Measurements from ENCODE around the gene ZNF587B.
"Not testable (repeated sequence)": the region's sequence is repeated elsewhere in the genome, so short reads cannot be mapped to it uniquely, and the experiment has no call there.

The ZNF587B gene

DNA sequence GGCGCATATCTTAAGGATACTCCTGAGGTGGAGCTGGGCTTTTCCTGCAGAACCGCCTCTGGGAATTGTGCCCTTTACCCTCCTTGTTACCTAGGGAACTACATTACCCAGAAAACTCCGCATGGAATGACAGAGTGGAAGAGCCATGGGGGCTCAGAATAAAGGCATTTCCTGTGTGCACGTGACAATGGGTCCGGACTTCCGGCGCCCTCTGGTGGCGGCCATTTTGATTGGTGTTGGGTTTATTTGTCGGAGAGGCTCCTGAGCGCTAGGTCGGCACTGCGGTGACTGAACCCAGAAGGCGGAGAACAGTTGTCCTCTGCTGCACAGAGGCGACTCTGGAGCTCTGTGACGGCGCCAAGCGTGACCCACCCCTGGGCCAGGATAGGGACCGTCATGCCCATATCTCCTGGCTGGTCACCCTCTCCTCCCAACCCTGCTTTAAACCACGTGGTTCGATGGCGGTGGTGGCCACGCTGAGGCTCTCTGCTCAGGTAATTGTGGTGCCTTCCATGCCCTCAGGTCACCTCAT, at the start of gene ZNF587B:
Gene ZNF587B, plus strand, starts transcription at position 229 of the 532 bp plus-strand sequence. Its CDS starts 230 bp downstream, at position 459.
- peak; percentile 76 for DNase-seq (ENCODE audit: low spot score)

DNA sequence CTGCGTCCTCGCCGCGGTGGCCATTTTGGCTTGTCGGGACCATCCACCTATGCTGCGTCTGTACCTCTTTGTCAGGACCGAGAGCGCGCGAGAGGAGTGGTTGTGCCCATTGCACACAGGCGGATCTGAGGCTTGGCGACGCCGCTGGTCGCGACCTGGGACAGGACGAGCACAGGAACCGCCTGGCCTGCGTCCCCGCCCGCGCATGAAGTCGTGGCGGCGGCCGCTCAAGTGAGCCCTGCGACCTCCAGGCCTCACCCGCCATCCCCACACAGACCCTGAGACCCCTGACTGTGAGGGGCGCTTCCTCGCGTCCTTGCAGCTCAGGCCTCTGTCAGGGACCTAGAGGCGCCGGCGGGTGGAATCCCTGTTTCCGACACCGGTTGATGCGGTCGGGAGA, 43.8 kb upstream of the ZNF587B start:
- no peak for DNase-seq (ENCODE audit: low spot score)

DNA sequence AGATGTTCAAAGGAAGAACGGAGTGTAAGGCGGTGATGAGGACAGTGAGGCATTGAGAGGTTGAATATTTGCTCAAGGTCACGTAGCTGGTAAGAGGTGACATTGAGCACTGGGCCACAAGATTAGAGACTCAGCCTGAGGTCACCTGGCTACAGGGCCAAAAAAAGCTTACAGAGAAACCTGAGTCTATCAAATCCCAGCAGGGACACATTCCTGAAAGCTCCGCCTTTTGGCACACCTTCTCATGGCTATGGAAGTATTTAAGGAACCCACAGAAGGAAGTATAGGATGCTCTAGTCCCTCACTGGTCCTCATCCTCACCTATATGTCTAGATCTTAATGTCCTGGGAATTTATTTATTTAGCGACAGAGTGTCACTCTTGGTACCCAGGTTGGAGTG, 43.2 kb upstream of the ZNF587B start:
- DNase-seq (ENCODE audit: low spot score): no peak

DNA sequence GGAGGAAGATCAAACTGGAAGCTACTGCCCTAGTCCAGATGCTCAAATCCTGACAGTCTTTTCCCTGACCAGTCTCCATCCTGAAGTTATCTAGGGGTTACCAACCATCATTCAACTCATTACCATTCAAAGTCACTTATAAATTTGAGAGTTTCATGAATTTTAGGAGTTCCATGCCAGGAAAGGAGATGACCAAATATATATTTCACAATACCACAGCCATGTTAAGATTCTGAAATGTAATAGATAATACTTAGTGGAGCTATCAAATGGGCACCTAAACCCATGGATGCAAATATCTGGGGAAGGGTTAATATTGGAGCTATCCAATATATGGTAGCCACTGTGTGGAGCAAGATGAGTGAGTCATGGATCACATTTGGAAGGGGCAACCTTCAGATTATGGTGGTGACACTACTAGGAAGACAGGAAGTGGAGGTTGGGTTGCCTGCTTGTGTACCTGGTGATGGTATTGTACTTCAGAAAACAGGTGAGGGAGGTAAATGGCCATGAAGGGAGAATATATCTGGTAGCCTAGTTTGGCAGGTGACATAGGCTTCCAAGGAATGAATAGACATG, 41.9 kb upstream of the ZNF587B start:
- no peak for DNase-seq (ENCODE audit: low spot score)

DNA sequence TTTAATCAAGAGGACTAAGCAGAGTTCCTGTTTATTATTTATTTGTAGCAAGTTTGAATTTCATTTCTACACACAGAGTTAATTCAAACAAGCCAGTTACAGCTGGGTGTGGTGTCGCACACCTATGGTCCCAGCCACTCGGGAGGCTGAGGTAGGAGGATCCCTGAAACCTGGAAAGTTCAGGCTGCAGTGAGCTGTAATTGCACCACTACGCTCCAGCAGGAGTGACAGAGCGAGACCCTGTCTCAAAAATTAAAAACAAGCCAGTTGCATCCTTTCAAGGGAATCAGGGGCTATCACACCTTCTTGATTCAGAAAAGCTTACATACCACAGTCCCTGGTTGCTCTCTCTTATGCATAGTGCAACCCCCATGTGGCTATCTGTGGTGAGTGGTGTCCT, 40.8 kb upstream of the ZNF587B start:
- no peak for DNase-seq (ENCODE audit: low spot score)

DNA sequence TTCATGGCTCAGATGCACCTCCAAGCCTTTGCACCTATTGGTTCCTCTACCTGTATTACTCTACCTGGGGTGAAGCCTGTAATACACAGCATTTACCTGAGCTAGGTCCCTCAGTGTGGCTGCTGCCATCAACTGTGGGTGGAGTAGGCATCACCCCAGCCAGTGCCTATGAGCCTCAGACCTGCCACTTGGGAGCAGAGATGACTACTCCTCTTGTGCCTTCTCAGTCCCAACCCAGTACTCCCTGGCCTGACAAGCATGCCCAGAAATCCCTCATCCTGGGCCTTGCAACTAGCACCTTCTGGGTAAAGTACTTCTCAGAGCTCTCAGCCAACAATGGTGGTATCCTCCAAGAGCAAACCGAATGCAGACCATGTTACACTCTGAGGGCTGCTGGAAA, 33.5 kb upstream of the ZNF587B start:
- not testable (repeated sequence) for DNase-seq (ENCODE audit: low spot score)

DNA sequence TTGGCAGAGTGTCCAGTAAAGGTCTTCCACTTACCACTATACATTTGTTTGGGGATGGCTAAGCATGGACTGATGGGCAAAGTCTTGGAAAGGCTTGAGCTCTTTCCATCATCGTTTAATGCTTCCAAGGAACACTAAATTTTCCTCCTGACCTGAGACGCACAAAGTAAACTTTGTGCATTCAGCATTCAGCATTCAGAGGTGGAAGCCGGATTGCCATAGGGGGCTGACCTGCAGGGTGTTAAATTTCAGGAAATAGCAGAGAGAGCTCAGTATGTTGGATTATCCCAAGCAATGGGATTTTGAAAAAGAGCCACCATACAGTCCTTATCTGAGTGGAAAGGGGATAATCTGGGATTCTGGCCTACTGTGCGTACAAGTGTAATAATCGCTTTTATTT, 29.4 kb upstream of the ZNF587B start:
- no peak for DNase-seq (ENCODE audit: low spot score)

DNA sequence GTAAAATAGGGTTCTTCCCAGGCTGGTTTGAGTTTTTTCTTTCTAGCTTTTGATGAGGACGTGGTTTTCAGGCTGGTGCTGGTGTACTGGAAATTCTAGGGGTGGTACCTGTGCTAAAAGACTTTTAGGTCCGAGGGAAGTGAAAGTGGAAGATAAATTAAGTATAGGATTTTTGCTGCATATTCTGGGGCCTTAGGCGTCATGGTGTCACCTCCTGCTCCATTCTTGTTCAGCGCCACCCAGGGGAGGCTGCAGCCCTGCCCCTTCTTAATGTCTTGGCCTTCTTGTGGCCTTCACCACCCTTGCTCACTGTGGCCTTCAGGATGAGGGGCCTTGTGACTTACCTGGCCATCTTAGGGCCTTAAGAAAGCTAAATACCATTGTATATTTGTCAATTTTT, 27.8 kb upstream of the ZNF587B start:
- DNase-seq (ENCODE audit: low spot score): no peak

DNA sequence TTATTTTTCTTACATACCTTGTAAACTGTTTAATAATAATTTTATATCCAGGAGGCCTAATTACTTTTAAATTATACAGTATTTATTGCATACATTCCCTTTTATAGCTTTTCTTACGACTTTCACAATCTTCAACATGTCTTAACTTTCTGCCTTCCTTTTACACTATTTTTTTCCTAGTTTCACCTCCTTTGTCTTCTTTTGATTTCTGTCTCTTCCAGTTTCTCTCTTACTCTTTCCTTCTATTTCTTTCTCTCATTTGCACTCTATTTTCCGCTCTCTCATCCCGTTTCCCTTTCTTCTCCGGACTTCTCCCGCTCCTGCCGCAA, 26.9 kb upstream of the ZNF587B start:
- DNase-seq (ENCODE audit: low spot score): no peak

DNA sequence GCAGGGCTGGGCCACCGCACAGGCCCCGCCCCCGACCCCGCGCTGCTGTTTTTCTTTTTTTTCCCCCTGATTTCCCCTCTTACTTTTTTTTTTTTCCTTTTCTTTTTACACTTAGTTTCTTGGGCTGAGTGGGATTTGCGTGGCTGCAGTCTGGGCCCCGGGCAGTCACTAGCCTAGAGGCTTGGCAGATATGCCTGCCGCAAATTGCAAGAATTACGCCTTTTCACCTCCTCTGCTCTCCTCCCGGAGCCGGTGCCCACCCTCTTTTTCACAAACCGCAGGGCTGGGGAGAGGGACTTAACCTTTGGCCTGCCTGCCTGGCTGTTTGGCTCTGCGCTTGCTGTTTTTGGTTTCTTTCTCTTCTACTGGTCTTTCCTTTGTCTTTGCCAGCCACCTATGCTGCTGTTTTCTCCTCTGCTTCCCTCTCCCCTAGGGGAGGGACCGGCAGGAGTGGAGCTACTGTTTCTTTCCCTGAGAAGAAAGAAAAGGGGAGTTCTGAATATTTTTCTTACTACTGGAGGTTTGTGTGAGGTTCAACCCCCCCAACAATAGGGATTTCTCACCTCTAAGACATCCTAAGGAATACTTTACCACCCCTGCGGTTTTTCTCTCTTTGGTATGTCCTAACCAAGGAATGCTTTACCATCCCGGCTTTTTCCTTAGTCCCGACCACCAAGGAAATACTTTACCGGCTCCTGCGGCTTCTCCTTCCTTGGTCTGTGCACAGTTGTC, 26.3 kb upstream of the ZNF587B start:
- DNase-seq (ENCODE audit: low spot score): peak; percentile 71

DNA sequence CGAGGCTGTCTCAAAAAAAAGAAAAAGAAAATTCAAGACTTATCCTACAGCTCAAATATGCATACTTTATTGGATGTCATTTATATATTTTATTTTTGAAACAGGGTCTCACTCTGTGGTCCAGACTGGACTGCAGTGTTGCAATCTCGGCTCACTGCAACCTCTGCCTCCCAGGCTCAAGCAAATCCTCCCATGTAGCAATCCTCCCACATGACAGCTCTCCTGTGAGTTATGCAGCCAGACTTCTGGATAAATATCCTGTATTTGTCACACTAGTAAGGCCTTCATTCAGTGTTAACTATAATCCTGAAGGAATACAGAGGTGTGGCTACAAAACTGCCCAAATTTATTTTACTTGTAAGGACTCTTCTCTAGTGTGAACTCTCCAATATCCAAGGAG, 22.6 kb upstream of the ZNF587B start:
- no peak for DNase-seq (ENCODE audit: low spot score)

DNA sequence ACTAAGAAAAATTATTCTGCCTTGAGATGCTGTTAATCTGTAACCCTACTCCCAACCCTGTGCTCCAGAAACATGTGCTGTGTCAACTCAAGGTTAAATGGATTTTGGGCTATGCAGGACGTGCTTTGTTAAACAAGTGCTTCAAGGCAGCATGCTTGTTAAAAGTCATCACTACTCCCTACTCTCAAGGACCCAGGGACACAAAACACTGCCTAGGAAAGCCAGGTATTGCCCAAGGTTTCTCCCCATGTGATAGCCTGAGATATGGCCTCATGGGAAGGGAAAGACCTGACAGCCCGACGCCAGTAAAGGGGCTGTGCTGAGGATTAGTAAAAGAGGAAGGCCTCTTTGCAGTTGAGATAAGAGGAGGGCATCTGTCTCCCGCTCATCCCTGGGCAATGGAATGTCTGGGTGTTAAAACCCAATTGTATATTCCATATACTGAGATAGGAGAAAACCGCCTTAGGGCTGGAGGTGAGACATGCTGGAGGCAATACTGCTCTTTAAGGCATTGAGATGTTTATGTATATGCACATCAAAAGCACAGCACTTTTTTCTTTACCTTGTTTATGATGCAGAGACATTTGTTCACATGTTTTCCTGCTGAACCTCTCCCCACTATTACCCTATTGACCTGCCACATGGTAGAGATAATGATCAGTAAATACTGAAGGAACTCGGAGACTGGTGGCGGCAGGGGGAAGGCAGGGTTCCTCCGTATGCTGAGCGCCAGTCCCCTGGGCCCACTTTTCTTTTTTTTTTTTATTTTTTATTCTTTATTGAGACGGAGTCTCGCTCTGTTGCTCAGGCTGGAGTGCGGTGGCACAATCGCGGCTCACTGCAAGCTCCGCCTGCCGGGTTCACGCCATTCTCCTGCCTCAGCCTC, 19.4 kb upstream of the ZNF587B start:
- not testable (repeated sequence) for DNase-seq (ENCODE audit: low spot score)

DNA sequence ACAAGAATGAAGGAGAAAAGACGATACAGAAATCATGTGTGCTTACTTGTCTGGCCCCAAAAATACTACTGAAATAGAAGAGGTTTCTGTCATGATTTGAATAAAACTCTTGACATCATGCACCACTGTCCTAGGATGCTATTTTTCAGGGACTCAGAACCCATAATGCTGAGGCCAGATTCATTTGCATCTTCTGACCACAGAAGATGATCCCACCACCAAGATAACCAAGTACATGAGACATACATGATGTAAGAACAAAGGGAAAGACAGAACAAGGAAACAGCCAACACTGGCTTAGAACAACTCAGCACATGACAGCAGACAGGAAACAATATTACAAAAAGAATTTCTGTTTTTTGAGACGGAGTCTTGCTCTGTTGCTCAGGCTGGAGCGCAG, 17.9 kb upstream of the ZNF587B start:
- DNase-seq (ENCODE audit: low spot score): no peak

DNA sequence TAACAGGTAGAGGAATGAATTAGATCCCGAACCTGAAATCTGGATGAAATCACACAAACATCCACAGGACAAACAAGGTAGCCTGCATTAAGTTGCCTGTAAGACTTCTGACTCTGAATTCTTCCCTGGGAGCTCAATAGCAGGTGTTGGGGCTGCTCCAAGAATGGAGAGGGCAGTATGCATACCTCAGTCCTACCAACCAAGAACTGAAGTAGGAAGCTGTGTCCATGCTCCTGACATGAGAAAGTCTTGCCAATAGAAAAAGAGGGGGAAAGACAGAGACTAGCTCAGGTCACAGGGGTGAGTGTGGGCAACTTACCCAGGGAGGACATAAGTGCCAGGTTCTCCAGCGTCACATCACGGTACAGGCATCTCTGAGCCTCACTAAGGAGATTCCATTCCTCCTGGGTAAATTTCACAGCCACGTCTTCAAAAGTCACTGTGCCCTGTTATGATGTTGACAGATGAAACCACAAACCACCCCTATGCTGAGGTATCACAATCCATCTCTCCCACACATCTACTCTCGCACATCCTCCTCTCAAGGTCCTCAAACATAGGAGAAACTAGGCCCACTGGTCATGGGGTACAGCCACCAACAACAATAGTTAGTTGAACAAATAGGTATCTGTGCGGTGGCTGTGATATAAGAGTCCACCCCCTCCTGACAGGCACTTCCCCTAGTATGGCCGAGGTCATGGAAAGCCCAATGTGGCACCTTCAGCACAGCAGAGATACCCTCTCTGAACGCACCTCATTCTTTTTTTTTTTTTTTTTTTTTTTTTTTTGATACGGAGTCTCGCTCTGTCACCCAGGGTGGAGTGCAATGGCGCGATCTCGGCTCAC, 16.9 kb upstream of the ZNF587B start:
- not testable (repeated sequence) for DNase-seq (ENCODE audit: low spot score)

DNA sequence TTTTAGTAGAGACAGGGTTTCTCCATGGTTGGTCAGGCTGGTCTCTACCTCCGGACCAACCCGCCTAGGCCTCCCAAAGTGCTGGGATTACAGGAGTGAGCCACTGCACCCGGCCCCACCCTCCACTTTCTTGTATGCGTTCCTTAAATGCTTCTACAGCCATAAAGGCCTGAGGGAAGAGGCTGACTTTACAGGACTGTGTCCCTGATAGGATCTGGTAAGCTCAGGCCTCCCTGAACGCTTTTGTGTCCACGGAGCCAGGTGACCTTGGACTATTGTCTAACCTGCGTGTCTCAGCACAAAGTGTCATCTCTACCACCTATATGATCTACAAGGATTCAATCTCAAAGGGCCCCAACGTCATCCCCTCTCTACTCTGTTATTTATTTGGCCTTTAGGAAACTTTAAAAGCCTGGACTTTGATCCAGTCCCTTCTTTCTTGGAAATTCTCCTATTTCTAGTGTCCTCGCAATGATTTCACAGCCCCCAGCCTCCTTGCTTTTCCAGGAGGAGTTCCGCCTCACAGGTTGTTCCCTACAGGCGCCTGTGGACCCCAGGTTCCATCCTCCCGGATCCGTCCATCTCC, 16.1 kb upstream of the ZNF587B start:
- DNase-seq (ENCODE audit: low spot score): no peak

DNA sequence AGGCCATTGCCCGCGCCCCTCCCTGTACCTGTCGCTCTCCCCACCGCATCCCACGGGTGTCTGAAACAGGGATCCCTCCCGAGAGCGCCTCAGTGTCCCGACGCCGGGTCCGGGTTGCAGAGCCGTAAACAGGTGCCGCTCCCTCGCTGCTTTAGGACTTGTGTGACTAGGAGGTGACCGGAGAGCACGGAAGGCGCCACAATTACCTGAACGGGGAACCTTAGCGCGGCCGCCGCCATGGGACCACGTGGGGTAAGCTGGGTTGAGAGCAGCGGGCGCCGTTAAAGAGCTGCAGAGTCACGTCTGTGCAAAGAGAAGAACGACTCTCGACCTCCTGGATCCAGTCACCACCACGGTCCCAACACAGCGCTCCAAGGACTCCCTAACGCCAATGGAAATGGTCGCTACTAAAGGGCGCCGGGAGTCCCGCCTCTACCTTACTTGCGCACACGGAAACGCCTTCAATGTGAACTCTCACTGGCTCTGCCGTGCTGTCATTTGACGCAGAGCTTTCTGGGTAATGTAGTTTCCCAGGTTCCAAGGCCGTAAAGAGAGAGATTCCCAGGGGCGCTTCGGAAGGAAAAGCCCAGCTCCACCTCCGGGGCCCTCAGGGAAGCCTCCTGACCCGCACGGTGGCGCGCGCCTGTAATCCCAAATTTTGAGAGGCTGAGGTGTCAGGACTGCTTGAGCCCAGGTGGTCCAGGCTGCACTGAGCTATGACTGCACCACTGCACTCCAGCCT, 15.4 kb upstream of the ZNF587B start, which contains the start of gene ZNF552:
Gene ZNF552, minus strand, starts transcription at position 409 of the 742 bp plus-strand sequence. Its CDS starts 170 bp downstream, at position 239.
- peak; percentile 85 for DNase-seq (ENCODE audit: low spot score)

DNA sequence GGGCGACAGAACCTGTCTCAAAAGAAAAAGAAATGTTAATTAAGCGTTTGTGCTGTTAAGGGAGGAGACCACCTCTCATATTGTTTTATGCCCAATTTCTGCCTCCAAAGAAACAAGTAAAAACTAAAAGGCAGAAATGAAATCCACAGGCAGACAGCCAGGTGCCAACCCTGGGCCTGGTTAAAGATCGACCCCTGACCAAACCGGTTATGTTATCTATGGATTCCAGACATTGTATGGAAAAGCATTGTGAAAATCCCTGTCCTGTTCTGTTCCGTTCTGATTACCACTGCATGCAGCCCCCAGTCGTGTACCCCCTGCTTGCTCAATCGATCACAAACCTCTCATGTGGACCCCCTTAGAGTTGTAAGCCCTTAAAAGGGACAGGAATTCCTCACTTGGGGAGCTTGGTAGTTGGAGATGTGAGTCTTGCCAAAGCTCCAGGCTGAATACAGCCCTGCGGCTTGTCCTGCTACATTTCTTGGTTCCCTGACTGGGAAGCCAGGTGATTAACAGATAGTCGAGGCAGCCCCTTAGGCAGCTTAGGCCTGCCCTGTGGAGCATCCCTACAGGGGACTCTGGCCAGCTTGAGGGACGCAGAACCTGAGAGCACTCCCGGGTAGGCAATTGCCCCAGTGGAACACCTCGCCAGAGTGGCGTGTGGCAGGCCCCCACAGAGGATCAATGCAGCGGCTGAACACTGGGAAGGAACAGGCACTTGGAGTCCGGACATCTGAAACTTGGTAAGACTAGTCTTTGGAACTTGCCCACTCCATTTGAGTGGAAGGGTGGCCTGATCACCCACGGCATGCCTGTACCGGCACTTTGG, 14.6 kb upstream of the ZNF587B start:
- no peak for DNase-seq (ENCODE audit: low spot score)

DNA sequence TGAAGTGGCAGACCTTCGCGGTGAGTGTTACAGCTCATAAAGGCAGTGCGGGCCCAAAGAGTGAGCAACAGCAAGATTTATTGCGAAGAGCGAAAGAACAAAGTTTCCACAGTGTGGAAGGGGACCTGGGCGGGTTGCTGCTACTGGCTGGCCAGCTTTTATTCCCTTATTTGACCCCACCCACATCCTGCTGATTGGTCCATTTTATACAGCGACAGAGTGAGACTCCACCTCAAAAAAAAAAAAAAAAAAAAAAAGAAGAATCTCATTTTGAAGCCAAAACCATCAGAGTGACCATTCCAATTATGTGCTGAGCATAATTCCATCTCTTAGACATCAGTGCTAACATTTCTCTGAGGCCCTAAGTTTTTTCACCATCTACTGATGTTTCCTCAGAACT, 13.4 kb upstream of the ZNF587B start:
- DNase-seq (ENCODE audit: low spot score): no peak

DNA sequence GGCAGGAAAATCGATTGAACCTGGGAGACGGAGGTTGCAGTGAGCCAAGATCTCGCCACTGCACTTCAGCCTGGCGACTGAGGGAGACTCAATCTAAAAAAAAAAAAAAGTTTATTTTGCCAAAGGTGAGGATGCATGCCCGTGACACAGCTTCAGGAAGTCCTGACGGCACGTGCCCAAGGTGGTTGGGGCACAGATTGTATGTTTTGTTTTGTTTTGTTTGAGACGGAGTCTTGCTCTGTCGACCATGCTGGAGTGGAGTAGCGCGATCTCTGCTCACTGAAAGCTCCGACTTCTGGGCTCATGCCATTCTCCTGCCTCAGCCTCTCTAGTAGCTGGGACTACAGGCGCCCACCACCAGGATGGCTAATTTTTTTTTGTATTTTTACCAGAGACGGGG, 12.1 kb upstream of the ZNF587B start:
- DNase-seq (ENCODE audit: low spot score): no peak

DNA sequence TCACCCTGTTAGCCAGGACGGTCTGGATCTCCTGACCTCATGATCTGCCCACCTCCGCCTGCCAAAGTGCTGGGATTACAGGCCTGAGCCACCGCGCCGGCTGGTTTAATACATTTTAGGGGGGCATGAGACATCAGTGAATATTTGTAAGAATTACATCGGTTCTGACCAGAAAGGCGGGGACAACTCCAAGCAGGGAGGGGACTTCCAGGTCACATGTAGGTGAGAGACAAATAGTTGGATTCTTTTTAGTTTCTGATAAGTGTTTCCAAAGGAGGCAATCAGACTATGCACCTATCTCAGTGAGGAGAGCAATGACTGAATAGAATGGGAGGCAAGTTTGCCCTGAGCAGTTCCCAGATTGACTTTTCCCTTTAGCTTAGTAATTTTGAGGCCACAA, 11.7 kb upstream of the ZNF587B start:
- DNase-seq (ENCODE audit: low spot score): no peak

Measured in left forelimb (tissue), 1 donor.